Hepatocyte (in vitro differentiated cells): ENCODE results near the gene RUBCN. TPM values are rescaled to one million over a fixed set of nuclear protein-coding genes. Genes with fewer than 3 reads are reported as not detected.
"Not testable (repeated sequence)": the region's sequence is repeated elsewhere in the genome, so short reads cannot be mapped to it uniquely, and the experiment has no call there.

ENCODE experiments used
- DNase-seq: peaks from one replicate; pipeline ENCODE4 v3.0.0-alpha.2; 2016; ENCODE audit warnings: low spot score
- H2AFZ ChIP-seq: fragments of 200-600 bp; sonication (generic); 2 replicates; pipeline ENCODE4 v1.6.0; 2016; ENCODE audit warnings: antibody characterized with exemption, mild to moderate bottlenecking
- H3K27ac ChIP-seq: fragments of 200-600 bp; sonication (generic); 2 replicates; pipeline ENCODE4 v1.5.1; 2016; ENCODE audit warnings: mild to moderate bottlenecking
- H3K27me3 ChIP-seq: fragments of 200-600 bp; sonication (generic); 2 replicates; pipeline ENCODE4 v1.6.1; 2016
- H3K36me3 ChIP-seq: fragments of 200-600 bp; sonication (generic); replicated peaks from 2 replicates; pipeline ENCODE4 v1.5.1; 2016; ENCODE audit warnings: low read depth; ENCODE audit not compliant: insufficient read depth
- H3K4me1 ChIP-seq: fragments of 200-600 bp; sonication (generic); 2 replicates; pipeline ENCODE4 v1.5.1; 2016; ENCODE audit warnings: mild to moderate bottlenecking, moderate library complexity; ENCODE audit not compliant: insufficient read depth
- H3K4me2 ChIP-seq: fragments of 200-600 bp; sonication (generic); 2 replicates; pipeline ENCODE4 v1.6.0; 2016
- H3K4me3 ChIP-seq: fragments of 200-600 bp; sonication (generic); 2 replicates; pipeline ENCODE4 v1.5.1; 2016; ENCODE audit warnings: mild to moderate bottlenecking
- H3K79me2 ChIP-seq: fragments of 200-600 bp; sonication (generic); 2 replicates; pipeline ENCODE4 v1.6.0; 2017; ENCODE audit warnings: mild to moderate bottlenecking
- H3K9me2 ChIP-seq: fragments of 200-600 bp; sonication (generic); replicated peaks from 2 replicates; pipeline ENCODE4 v1.6.0; 2017; ENCODE audit warnings: mild to moderate bottlenecking; ENCODE audit not compliant: insufficient read depth
- H3K9me3 ChIP-seq: fragments of 200-600 bp; sonication (generic); 2 replicates; pipeline ENCODE4 v1.5.1; 2016; ENCODE audit warnings: low read depth, mild to moderate bottlenecking
- H4K20me1 ChIP-seq: fragments of 200-600 bp; sonication (generic); 2 replicates; pipeline ENCODE4 v1.6.0; 2016; ENCODE audit warnings: mild to moderate bottlenecking; ENCODE audit not compliant: insufficient read depth, poor library complexity, severe bottlenecking
- WGBS: methylation state at CpG from one replicate; pipeline ENCODE4 v1.1.6; 2016; ENCODE audit warnings: low lambda C conversion rate; ENCODE audit errors: missing lambda C conversion rate; 5-methylcytosine and 5-hydroxymethylcytosine counted together
- polyA plus RNA-seq: library from polyadenylated mRNA; unstranded; fragments of >200 nt; fragmentation: Nextera tagmentation; extraction: Ambion mirVana; gene quantifications from 2 replicates; pipeline ENCODE4 v1.2.1, GENCODE V29; 2016
- total RNA-seq: library from RNA; depleted of rRNA; stranded (reverse); fragments of >200 nt; gene quantifications from 2 replicates; pipeline ENCODE4 v1.2.3, GENCODE V29; 2014

The RUBCN gene
- total and polyA plus RNA-seq, 2 experiments from 2014 or later: 7.2 to 11.0 TPM

DNA sequence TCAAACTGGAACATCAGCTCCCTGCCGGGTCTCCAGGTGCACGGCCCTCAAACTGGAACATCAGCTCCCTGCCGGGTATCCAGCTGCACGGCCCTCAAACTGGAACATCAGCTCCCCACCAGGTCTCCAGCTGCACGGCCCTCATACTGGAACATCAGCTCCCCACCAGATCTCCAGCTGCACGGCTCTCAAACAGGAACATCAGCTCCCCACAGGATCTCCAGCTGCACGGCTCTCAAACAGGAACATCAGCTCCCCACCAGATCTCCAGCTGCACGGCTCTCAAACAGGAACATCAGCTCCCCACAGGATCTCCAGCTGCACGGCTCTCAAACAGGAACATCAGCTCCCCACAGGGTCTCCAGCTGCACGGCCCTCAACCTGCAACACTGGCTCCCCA lies 99.1 kb downstream of the RUBCN start:
- 96% methylated on average over 10 of the region's 10 CpGs for WGBS
- H3K79me2 ChIP-seq, DNase-seq: not testable (repeated sequence)

DNA sequence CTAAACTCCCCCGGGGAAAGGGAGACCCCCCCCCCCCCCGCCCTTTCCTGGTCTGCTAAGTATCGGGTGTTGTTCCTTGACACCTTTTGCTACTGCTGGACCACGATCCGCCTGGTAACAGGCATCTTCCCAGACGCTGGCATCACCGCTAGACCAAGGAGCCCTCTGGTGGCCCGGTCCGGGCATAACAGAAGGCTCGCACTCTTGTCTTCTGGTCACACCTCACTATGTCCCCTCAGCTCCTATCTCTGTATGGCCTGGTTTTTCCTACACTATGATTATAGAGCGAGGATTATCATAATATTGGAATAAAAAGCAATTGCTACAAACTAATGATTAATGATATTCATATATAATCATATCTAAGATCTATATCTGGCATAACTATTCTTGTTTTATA lies 104.7 kb downstream of the RUBCN start:
- H4K20me1 ChIP-seq, H3K9me2 ChIP-seq, H3K4me1 ChIP-seq, DNase-seq, H3K36me3 ChIP-seq, H3K79me2 ChIP-seq, H3K27me3 ChIP-seq, H3K27ac ChIP-seq, H3K4me3 ChIP-seq, H3K4me2 ChIP-seq, H2AFZ ChIP-seq, H3K9me3 ChIP-seq: not testable (repeated sequence)
- 33% methylated on average over 9 of the region's 11 CpGs for WGBS

More for the DNA sequence above, 99.1 kb downstream of the RUBCN start:
- H2AFZ ChIP-seq, H3K9me3 ChIP-seq, H3K4me1 ChIP-seq, H3K4me3 ChIP-seq, H3K27ac ChIP-seq, H3K27me3 ChIP-seq, H3K36me3 ChIP-seq, H4K20me1 ChIP-seq, H3K4me2 ChIP-seq, H3K9me2 ChIP-seq: not testable (repeated sequence)

DNA sequence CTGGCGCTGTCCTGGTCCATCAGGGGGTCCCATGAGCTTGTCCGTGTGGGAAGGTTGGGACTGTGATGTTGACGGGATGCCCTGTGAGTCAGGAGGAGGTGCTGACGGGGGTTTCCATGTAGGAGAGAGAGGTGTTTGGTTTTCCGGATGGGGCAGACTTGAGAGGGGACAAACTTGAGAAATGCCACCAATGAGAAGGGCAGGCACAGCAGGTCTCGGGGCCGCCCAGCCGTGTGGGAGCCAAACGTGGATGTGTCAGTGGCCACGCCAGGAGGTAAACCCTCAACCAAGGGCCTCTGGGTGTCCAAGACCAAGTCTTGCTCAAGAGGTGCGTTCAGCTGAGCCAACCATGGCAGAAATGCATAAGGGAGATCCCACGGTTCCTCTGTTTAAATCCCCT lies 105.9 kb downstream of the RUBCN start:
- H3K36me3 ChIP-seq, H4K20me1 ChIP-seq, H3K27ac ChIP-seq, H3K27me3 ChIP-seq, H3K4me3 ChIP-seq, DNase-seq, H3K9me2 ChIP-seq, H3K9me3 ChIP-seq, H3K4me2 ChIP-seq, H3K79me2 ChIP-seq, H2AFZ ChIP-seq, H3K4me1 ChIP-seq: not testable (repeated sequence)
- 82% methylated on average over 12 of the region's 12 CpGs for WGBS

DNA sequence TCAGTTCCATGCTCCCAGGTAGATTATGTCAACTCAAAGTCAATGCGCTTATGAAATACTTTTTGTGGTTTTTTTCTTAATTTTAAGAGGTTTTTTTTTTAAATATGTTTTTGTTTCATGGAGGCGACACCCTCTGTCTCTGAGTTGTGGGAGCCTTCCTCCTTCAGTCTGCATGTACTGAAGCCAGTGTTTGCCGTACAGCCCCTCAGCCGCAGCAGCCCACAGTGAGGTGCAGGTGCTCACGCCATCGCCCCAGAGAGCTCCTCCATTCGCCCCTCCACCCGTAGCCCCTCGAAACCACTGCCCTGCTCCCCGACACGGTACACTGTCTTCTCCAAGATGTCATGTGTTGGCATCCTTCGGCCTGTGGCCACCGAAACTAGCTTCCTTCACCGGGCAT lies 107.4 kb downstream of the RUBCN start:
- not testable (repeated sequence) for DNase-seq, H3K9me3 ChIP-seq, H3K9me2 ChIP-seq, H3K27ac ChIP-seq, H3K36me3 ChIP-seq, H3K4me1 ChIP-seq, H3K79me2 ChIP-seq, H3K27me3 ChIP-seq, H4K20me1 ChIP-seq, H3K4me2 ChIP-seq, H3K4me3 ChIP-seq, H2AFZ ChIP-seq
- WGBS: 84% methylated on average over 3 of the region's 14 CpGs

DNA sequence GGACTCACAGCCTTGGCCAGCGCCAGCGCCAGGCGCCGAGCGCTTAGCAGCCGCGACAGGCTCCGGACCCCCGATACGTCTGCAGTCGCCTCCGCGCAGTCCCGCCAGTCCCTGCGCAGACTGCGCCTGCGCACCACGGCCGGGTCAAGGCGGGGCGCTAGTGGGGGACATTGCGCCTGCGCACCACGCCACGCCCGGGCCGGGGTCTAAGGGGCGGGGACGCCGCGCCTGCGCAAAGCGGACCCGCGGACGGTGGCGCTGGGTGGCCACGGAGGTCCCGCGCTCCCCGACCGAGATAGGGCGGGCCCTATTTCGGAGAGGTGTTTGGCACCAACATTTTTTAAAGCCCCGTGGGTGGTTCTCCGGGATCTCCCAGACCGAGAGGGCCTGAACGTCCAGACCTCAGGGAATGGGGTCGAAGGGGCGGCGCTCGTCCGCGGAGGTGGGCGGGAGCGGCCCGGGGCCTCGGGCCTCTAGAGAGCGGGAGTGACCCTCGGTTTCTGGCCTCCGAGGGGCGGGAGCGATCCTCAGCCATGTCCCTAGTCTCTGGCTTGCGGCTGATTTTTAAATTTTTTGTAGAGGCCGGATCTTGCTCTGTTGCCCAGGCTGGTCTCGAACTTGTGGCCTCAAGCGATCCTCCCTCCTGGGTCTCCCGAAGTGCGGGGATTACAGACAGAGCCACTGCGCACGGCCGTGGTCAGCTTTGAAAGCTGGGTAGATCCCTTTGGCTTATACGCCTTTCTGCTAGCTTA lies 108.8 kb downstream of the RUBCN start:
- H3K9me3 ChIP-seq, H3K27me3 ChIP-seq, H3K36me3 ChIP-seq, H3K9me2 ChIP-seq, H3K4me1 ChIP-seq, H3K79me2 ChIP-seq: not testable (repeated sequence)
- peak overlapping the region; percentile 71 for H3K4me2 ChIP-seq
- H4K20me1 ChIP-seq: peaks cover 10% of the 10 kb centered on the region
- DNase-seq: peak; percentile 90
- H3K4me3 ChIP-seq: peak overlapping the region; percentile 50
- H2AFZ ChIP-seq: peak overlapping the region; percentile 96
- peak overlapping the region; percentile 85 for H3K27ac ChIP-seq
- WGBS: 6% methylated on average over 46 of the region's 73 CpGs

DNA sequence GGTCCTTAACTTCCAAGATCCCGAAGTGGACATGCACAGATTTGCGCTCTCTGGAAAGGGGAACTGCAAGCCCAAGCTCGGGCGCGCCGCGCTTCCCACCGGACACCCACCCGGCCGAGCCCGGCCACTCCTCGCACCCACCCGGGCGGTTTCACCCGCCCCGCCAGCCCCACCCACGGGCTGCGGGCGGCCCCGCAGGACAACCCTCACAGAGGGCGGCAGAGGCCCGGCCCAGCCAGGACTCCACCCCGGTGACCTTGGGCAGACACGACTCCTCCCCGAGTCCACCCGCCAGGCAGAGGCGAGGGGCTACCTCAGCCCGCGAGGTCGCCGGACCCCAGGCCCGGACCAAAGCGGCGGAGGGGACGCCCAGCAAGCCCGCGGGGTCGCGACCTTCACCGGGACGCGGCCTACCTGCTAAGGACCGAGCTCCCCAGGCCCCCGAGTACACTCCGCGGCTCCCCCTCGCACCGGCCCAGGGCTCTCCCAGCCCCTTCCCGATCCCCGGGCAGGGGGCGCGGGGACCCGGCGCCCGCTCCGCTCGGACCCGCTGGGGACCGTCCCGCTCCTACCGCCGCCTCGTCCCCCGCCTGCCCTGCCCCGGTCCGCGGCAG lies 109.4 kb downstream of the RUBCN start:
- not testable (repeated sequence) for H3K27ac ChIP-seq, DNase-seq, H3K36me3 ChIP-seq, H3K27me3 ChIP-seq, H3K79me2 ChIP-seq, H3K4me3 ChIP-seq, H2AFZ ChIP-seq, H3K4me1 ChIP-seq, H3K9me3 ChIP-seq, H3K9me2 ChIP-seq
- WGBS: 0% methylated on average over 9 of the region's 67 CpGs
- Histone ChIP-seq H3K4me2 (peak overlapping the region; percentile 69), H4K20me1 (peaks cover 12% of the 10 kb centered on the region)

DNA sequence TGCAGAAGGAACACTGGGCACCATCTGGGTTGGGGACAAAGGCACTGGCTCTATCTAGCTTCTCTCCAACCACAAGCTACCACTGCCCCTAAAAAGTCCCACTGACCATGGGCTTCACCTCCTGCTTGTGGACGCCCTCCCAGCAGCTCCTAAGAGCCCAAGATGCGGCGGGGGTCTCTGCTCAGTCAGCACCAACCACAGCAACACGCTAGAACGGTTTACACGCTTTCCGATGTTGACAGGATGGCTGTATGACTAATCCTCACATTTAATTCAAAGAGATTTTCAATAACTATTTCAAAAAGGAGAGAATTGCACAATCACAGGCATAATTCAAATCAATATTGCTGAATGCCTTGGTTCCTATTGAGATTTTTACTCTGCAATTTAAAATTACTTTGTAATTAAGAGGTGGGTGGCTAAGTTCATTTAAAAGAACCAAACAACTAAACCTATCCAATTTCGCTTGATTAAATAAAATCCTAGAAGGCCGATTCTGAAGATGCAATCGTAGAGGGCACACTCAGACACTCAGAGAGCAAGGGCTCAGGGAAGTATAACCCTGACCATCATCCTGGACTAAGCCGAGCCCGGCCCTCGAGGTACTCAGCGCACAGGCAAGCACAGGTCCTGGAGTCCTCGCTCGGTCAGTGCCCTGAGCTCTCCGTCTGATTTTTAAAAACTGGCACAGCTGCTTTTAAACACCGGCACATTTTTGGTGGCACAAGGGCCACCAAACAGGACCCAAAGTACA lies 110.1 kb downstream of the RUBCN start:
- H3K4me1 ChIP-seq, H3K27me3 ChIP-seq, H3K27ac ChIP-seq, H3K79me2 ChIP-seq, H3K9me3 ChIP-seq, H3K9me2 ChIP-seq, H3K36me3 ChIP-seq, H2AFZ ChIP-seq, H3K4me3 ChIP-seq, DNase-seq: not testable (repeated sequence)
- WGBS: 39% methylated on average over 4 of the region's 18 CpGs
- peaks cover 12% of the 10 kb centered on the region for H4K20me1 ChIP-seq
- peak overlapping the region; percentile 69 for H3K4me2 ChIP-seq

DNA sequence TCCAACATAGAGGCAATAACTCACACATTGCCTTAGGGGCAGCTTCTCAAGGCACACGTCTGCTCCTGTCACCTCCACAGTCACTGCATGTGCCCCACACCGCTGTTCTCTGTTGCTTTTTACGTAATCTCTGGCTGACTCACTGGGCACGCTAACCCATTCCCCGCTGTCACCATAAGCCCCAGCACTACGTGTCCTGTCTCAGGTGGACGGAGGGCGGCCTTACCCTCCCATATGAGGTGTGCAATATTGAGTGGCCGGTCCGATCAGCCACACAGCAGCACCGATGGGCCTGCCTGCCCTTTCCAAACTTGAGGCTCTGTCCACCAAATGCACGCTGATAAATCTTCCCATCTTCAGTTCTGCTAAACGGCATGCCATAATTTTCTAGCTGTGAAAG lies 115.2 kb downstream of the RUBCN start:
- 93% methylated on average over 13 of the region's 13 CpGs for WGBS
- H3K4me1 ChIP-seq, DNase-seq, H3K9me3 ChIP-seq, H3K9me2 ChIP-seq, H3K4me2 ChIP-seq, H3K27me3 ChIP-seq, H3K27ac ChIP-seq, H3K36me3 ChIP-seq, H3K79me2 ChIP-seq, H3K4me3 ChIP-seq, H2AFZ ChIP-seq: not testable (repeated sequence)
- H4K20me1 ChIP-seq: peaks cover 12% of the 10 kb centered on the region
